ENCODE measurements around the gene UPB1.
"Not testable (repeated sequence)": the region's sequence is repeated elsewhere in the genome, so short reads cannot be mapped to it uniquely, and the experiment has no call there.

UPB1 gene

DNA sequence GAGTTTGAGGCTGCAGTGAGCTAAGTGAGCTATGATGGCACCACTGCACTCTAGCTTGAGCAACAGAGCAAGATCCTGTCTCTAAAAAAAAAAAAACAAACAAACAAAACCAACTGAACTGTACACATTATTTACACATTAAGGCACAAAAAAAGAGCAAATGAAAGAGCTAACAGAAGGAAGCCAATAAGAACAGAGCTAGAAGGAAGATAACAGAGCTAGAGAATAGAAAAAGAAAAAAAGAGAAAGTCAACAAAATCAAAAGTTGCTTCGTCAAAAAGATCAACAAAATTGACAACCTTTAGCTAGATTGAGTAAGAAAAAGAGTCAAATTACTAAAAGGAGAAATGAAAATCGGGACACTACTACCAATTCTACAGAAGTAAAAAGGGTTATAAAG is 34.8 kb downstream of the UPB1 start:
- DNase-seq (ENCODE audit: low read depth in 1 of 2, low spot score in 1 of 2): no peak

DNA sequence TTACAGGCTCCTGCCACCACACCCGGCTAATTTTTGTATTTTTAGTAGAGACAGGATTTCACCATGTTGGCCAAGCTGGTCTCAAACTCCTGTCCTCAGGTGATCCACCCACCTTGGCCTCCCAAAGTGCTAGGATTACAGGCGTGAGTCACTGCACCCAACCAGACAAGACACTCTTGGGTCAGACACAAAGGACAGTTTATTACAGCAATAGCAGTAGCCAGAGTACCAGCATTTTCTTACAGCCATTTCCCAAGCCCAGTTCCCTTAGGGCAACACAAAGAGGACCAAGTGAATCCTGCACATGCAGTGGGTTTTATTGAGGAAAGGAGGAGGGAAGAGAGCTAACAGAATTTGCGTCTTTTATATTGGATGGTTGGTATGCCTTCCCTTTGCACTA is 35.8 kb downstream of the UPB1 start:
- not testable (repeated sequence) for DNase-seq (ENCODE audit: low read depth in 1 of 2, low spot score in 1 of 2)

DNA sequence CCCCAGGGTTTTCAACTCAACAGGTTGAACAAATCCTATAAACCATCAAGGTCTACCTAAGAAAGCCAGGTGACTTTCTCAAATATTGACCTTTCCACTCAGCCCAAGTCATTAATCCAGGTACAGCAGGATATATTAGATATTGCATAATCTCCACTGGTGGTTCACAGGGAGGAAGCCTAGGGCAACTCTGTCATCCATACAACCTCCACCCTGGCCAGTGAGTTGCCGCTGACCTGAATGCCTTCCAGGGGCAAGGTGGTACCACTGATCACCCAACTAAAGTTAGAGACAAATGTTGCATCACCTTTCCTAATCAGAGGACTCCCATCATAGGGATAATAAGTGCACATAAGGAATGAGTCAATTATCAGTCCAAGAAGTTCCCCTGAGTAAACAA is 36.9 kb downstream of the UPB1 start:
- DNase-seq (ENCODE audit: low read depth in 1 of 2, low spot score in 1 of 2): no peak

DNA sequence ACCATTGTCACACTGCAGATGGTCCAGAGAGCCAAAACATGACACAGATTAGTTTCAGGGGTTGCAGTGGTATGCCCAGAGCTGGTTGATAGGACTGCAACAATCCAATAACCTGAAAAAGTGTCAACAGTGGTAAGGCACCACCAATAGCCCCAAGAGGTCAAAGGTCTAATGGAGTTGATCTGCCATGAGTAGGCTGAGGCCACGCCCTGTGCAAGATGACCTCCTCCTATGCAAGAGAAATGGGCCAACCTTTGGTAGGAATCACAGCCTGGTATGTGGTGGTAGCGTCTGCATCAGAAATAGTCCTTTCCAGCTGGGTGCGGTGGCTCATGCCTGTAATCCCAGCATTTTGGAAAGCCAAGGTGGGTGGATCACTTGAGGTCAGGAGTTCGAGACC is 40.2 kb downstream of the UPB1 start:
- no peak for DNase-seq (ENCODE audit: low read depth in 1 of 2, low spot score in 1 of 2)

DNA sequence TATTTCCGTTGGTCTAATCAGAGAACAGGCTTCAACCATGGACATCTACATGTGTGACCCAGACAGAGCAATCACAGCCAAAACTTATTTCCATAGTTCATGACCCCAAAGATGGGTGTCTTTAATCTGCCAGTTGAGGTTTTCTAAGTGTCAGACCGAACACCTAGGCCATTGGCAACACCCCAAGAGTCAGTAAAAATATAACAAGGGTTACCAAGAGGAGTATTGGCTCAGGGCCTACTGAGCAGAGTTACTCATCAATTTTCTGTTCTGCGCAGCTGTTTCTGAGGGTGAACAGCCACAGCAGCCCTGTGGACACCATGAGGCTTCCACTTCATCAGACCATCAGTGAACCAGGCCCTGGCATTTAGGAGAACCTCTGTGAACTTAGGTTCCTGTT is 41.0 kb downstream of the UPB1 start:
- DNase-seq (ENCODE audit: low read depth in 1 of 2, low spot score in 1 of 2): no peak

DNA sequence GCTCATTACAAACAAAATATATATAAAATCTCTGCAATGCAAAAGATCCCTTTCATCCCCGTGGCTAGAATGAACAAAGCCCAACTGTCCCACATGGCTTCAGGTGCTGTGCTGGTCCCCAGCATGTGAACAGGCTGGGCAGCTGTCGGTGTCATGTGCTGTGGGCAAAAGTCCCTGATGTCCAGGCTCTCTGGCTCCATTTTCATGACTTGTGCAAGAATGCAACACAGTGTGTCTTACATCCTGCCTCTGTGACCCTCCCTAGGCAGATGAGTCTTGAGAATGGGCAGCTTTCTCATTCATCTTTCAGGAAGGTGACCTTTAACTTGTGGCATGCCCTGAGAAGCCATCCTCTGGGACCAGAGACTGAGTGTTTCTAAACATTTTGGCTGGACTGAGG is 45.3 kb downstream of the UPB1 start:
- DNase-seq (ENCODE audit: low read depth in 1 of 2, low spot score in 1 of 2): no peak

DNA sequence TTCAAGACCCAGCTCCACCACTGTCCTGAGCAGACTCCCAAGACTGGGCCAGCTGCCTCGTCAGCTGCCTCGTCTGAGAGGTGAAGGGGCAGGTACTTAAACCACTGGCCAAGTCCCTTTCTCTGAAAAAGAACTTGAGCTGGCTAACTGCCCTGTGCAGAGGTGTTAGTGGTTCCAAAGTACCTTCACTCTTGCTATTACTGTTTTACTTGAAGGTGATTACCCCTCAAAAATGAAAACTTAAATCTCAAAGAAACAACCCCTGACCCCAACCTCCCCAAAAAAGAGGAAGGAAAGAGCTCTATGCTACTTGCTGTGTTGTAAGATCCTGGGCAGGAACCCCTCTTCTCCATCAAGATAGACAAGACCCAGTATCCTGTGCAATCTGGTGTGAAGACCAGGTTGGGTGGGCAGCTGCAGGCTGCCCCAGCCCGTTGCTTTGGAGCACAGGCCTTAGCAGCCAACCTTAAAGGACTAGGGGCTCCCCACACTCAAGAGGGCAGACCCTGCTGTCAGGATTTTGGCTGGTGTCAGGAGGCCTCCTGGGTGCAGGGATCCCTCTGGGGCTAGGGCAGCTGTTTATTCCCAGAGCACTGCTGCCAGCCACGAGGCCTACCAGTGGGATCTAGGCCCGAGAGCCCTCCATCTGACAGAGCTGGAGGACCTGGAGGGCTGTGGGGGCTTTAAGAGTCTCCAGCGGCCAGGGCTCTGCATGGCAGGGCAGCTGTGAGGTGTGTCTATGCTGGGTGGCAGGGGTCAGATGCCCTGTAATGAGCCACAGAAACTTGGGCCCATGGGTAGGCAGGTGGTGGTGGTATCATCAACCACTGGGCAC is 46.8 kb downstream of the UPB1 start:
- no peak for DNase-seq (ENCODE audit: low read depth in 1 of 2, low spot score in 1 of 2)

DNA sequence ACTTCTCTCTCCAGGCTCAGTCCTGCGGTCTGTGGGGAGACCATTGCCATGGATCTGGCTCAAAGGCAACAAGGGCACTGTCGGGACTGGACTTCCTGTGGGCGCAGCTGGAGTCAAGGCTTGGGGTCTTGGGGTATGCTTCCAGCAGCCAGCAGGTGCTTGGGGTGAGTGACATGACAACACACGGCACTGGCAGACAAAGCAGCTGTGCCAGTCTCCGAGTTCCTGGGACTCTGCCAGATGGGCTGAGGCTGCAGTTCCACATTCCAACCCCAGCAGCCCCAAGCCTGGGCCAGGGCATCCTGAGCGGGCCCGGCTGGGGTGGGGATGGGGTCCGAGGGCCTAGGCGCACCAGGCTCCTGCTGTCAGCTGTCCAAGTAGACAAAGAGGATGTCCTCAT is 47.5 kb downstream of the UPB1 start:
- DNase-seq (ENCODE audit: low read depth in 1 of 2, low spot score in 1 of 2): no peak

DNA sequence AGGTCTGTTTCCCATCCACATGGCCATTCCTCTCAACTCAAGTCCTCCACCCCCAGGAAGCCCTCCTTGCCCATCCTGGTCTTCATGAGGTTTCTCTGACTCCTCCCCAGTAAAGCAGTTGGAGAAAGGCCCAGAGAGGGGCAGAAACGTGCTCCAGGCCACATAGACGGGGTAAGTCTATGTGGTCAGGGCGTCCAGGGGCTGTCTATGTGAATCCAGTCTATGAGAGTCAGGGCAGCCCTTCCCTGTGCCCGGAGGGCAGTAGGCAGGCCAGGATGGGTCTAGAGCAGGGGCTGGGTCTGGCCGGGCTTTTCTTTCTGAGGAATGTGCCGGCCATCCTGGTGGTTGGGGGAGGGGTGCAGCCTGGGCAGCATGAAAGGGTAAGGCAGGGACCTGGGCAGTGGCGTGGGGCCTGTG is 48.1 kb downstream of the UPB1 start:
- DNase-seq (ENCODE audit: low read depth in 1 of 2, low spot score in 1 of 2): no peak

DNA sequence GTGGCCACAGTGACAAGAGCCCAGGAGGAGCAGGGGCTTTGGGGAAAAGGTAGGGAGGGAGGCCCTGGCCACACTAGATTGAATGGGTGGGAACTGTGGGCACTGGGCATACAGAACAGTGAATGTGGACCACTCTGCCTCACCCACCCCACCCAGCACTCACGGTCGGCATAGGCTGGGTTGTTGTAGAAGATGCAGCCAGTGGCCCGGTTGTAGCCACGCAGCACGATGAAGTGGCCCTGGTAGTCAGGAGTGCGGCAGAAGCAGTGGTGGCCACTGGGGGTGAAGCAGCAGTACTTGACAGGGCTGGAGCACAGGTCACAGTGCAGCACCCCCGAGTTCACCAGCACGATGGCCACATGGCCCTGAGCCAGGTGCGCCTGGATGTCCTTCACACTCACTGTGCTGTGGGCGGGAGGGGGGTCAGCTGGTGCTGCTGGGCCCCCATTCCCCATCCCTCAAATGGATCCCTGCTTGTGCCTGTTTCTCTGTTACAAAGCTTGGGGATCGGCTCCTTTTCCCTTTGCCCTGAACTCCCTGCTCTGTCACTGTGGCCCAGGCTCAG is 48.6 kb downstream of the UPB1 start:
- DNase-seq (ENCODE audit: low read depth in 1 of 2, low spot score in 1 of 2): no peak

DNA sequence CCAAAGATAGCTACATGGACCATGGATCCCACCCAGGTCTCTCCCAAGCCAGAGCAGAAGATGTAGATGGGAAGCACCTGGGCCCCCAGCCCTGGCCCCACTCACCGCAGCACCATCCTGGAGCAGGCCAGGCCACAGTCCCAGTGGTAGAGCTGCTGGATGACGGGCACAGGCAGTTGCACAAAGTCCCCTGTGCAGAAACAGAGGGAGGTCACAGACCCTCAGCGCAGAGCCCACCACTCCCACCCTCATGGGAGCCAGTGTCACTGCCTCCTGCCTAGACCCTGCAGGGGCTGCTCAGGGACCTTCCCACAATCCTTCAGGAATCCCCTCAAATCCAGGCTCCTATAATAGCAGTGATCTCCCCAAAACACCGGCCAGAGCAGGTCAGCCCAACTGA is 53.7 kb downstream of the UPB1 start:
- no peak for DNase-seq (ENCODE audit: low read depth in 1 of 2, low spot score in 1 of 2)

DNA sequence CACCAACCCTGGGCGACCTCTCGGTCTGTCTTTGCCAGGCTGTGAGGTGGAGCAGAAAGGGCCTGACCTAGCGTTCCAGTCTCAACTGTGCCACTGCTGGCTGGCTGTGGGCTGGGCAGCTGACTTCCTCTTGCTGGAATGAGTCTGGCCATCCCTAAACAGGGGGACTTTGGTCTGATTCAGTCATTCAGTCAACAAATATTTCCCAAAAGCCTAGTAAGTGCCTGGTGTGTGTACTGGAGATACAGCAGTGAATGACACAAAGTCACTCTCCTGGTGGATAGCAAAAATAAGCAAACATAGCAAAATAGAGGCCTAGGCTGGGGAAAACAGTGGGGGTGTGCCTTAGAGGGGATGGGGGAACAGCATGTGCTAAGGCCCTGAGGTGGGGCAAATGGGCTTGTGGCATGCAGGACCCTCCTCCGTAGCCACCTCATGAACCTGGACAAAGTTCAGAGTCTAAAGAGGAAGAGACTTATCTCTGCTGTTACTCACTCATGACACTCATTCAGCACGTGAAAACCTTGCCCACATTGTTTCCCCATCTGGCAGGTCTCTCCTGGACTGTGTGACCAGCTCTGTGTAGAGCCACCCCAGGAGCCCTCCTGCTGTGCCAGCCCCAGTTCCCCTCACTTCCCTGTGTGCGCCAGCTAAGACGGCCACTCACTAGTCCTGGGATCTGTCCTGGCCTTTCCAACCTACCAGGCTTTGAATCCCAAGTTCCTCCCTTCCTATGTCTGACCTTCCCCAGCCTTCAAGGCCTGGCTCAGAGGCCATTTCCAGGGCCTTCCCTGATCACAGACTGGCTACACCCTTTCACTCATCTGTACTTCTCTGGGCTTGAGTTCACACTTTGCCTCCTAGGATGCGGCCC is 55.1 kb downstream of the UPB1 start:
- DNase-seq (ENCODE audit: low read depth in 1 of 2, low spot score in 1 of 2): no peak

DNA sequence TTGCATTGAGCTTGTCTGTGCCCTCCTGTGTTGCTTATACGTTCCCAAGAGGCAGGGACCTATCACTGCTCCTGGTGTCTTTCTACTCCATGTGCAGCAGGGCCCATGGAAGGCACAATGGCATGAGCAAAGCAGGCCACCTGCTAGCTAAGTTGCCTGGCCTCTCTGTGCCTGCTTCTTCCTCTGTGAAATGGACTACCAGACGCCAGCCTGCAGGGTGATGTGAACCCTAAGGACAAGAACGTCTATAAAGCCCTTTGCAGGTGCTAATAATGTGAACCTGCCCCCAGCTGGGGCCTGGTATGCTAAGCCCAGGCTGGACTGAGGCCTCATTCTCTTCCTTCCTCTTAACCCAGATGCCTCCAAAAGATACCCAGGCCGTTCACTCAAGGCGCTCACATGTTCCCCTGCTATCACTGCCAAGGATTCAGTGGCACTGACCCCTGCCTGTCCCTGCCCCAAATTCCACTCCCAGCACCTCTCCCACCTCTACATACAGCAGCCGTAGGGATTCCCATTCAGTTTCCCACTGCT is 55.8 kb downstream of the UPB1 start:
- no peak for DNase-seq (ENCODE audit: low read depth in 1 of 2, low spot score in 1 of 2)

DNA sequence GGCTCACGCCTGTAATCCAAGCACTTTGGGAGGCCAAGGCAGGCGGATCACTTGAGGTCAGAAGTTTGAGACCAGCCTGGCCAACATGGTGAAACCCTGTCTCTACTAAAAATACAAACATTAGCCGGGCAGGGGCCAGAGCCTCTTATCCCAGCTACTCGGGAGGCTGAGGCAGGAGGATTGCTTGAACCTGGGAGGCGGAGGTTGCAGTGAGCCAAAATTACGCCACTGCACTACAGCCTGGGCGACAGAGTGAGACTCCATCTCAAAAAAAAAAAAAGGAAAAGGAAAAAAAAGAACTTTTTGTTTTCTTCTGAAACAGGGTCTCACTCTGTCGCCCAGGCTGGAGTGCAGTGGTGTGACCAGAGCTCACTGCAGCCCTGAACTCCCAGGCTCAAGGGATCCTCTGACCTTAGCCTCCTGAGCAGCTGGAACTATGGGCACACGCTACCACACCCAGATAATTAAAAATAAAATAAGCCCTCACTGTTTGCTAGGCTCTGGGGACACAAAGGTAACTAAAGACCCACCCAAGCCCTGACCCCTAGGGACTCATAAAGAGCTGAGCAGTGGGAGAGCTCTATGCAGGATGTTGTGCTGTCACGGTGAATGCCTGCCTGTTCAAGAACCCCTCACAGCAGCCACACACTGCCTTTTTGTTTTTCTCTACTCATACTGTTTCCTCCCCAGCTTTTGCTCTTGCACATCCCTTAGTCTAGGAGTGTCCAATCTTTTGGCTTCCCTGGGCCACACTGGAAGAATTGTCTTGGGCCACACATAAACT is 57.6 kb downstream of the UPB1 start:
- not testable (repeated sequence) for DNase-seq (ENCODE audit: low read depth in 1 of 2, low spot score in 1 of 2)

DNA sequence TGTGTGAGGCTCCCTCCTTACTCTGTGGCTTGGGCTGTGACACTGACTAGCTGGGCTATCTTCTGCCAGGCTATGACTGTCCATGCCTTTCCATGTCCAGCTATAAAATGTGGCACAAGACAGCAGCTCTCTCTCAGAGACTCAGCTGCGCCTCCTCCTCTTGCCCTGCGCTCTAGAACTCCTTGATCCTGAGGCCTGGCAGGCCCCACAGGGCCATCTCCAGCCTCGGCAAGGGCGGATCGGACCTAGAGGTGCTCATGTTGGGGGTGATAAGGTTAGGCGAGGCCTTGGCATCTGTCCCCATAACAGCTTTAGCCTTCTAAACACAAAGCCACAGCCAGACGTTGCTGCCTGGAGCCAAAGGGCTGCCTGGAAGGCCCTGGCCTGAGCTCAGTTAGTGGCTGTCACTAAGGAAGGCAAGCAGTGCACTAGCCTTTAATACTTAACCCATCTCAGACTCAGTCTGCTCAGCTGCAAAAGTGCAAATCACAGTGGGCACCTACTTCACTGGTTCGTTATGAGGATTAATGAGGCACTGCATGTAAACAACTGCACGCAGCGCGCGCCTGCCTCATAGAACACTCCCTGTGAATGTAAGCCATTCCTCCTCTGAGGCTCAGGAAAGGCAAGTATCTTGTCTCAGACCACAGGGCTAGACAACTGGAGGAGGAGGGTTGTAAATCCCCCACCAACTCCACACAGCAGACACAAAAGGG is 58.6 kb downstream of the UPB1 start:
- DNase-seq (ENCODE audit: low read depth in 1 of 2, low spot score in 1 of 2): no peak

DNA sequence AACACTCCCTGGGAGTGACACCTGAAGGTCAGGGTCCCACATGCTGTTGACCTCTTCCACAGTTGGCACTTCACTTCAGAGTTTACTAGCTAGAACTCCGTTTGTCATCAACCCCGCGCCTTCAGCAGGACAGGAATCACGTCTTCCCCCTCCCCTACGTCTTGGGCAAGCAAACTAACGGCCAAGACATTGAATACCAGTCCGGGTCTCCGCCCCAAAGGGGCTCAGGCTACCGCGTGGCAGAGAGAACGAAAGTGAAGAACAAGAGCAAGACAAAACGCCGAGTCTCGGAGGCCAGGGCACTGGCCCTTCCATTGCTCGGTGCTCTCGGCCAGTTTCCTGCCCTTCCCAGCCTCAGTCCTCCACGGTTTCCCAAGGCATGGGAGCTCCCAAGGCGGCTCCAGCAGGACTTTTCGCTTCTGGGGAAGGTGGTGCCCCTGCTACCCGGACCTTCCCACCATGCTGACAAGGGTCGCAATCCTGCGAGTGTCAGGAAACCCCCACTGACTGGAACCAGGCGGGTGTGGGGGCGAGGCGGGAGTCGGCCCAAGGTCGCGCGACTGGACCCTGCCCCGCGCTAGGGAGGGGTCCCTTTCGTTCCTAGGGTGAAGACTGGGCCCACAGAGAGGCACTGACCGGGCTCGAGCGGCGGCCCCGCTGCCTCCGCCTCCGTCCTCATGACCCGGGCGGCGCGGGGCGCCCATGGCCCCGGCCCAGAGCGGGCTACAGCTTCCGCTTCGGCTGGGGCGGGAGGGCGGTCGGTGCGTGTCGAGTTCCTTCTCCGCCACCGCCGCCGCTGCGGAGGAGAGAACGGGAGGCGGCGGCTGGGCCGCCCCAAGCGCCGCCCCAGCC is 59.4 kb downstream of the UPB1 start, which contains the start of gene GUCD1:
Gene GUCD1, minus strand, starts transcription at position 826 of the 852 bp plus-strand sequence. Its CDS starts 147 bp downstream, at position 679.
- peak; percentile 2 to 7 for DNase-seq (ENCODE audit: low read depth in 1 of 2, low spot score in 1 of 2)

DNA sequence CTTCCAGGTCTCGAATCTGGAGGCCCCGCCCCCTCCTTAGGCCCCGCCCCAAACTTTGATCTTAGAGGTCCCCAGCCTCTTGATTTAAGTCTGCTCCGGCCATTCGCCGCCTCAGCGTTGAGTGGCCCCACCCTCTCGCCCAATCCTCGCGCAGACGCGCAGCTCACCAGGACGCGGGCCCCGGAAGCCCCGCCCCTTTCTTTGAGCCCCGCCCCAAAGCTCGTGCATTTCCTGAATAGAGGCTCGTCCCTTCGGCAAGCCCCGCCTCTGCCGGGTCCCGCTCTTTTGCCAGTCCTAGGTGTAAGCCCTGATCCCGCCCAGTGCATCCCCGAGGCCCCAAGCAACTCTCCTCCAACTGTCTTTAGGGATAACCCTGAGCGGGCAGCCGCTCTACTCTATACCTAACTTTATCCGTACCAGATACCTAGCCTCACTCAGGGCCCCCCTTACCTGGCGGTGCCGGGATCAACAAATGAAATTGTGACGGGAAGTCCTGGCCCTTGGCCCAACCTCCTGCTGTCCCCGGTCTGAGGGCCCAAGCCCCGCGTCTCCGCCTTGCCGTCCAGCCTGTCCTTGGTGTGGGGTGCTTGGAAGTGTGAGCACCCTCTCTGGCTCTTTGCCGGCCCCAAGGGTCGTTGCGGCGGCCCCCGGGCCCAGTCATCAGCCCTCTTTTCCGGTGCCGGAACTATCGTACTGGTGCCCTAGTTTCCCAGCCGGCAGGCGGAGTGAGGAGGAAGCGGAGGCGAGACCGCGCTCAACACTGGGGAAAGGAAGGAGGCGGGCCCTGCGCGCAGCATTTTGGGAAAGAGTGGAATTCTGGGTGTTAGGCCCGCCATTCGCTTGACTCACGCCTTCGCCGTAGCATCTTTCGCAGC is 60.3 kb downstream of the UPB1 start, which contains the start of gene SNRPD3:
Gene SNRPD3, plus strand, starts transcription at position 835 of the 875 bp plus-strand sequence. CDS start 1,676 bp downstream, outside the sequence.
- DNase-seq (ENCODE audit: low read depth in 1 of 2, low spot score in 1 of 2): peak; percentile 100

DNA sequence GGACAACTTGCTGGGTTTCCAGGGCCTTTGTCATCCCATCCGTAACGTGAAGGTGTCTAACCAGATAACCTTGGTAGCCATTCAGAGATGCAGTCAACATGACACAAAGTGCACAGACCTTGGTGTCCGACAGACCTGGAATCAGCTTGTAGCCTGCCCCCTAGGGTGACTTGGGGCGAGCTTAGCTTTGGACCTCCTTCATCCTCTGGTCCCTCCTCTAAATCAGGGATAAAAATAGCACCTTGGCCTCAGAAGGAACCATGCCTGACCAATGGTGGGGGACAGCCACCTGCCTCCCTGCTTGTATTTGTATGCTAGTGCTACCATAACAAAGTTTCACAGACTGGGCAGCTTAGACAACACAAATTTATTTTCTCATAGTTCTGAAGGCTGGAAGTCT is 64.3 kb downstream of the UPB1 start:
- no peak for DNase-seq (ENCODE audit: low read depth in 1 of 2, low spot score in 1 of 2)
